DMS 273 (cell line): Measurements from ENCODE around the gene TSPAN9.

Source experiments
- DNase-seq: peaks from one replicate; lab custom pipeline; 2025; ENCODE audit not compliant: unreplicated experiment; lab: John Stamatoyannopoulos, UW

Gene TSPAN9

GRCh38 chr12:3137814-3138445, 60.8 kb downstream of the TSPAN9 start:
- DNase-seq = no peak

GRCh38 chr12:3138941-3139511, 61.8 kb downstream of the TSPAN9 start:
- peak; percentile 30 for DNase-seq

- DNase-seq = no peak
Measured at GRCh38 chr12:3139760-3140159, 62.6 kb downstream of the TSPAN9 start.

GRCh38 chr12:3140284-3140683, 63.1 kb downstream of the TSPAN9 start:
- no peak for DNase-seq

GRCh38 chr12:3141339-3142321, 64.5 kb downstream of the TSPAN9 start:
- no peak for DNase-seq

- no peak for DNase-seq
Measured at GRCh38 chr12:3142386-3142785, 65.2 kb downstream of the TSPAN9 start.

- no peak for DNase-seq
Measured at GRCh38 chr12:3144495-3144894, 67.3 kb downstream of the TSPAN9 start.

GRCh38 chr12:3145033-3145432, 67.9 kb downstream of the TSPAN9 start:
- DNase-seq = no peak

GRCh38 chr12:3145546-3146310, 68.5 kb downstream of the TSPAN9 start:
- peak; percentile 30 for DNase-seq

GRCh38 chr12:3147260-3147659, 70.1 kb downstream of the TSPAN9 start:
- DNase-seq = no peak

GRCh38 chr12:3148366-3149000, 71.3 kb downstream of the TSPAN9 start:
- DNase-seq = no peak

GRCh38 chr12:3149515-3150307, 72.5 kb downstream of the TSPAN9 start:
- DNase-seq = no peak

GRCh38 chr12:3150308-3150670, 73.1 kb downstream of the TSPAN9 start:
- DNase-seq = no peak

- no peak for DNase-seq
Measured at GRCh38 chr12:3150931-3151835, 74.0 kb downstream of the TSPAN9 start.

GRCh38 chr12:3152011-3152511, 74.9 kb downstream of the TSPAN9 start:
- peak; percentile 11 for DNase-seq

GRCh38 chr12:3152892-3153291, 75.7 kb downstream of the TSPAN9 start:
- no peak for DNase-seq

- no peak for DNase-seq
Measured at GRCh38 chr12:3154006-3154405, 76.8 kb downstream of the TSPAN9 start.

GRCh38 chr12:3155702-3156370, 78.7 kb downstream of the TSPAN9 start:
- no peak for DNase-seq
